BJ (cell line): ENCODE data around the gene HRAS. TPM values are rescaled to one million over a fixed set of nuclear protein-coding genes. Genes with fewer than 3 reads are reported as not detected.

ENCODE experiments used
- CTCF ChIA-PET: fragments of 350-600 bp; formaldehyde crosslinking; extraction: SDS; loops from one replicate; lab custom pipeline; 2021; ENCODE audit warnings: antibody characterized with exemption, inconsistent platforms; lab: Yijun Ruan, JAX
- POLR2A ChIA-PET: fragments of 300-600 bp; sonication (Branson Sonifier 250); formaldehyde crosslinking; extraction: SDS; loops from one replicate; lab custom pipeline; 2021; ENCODE audit warnings: antibody characterized with exemption; lab: Charles Lee
- DNase-seq: peaks from one replicate; pipeline ENCODE4 v3.0.0-alpha.2; 2011; ENCODE audit warnings: low read depth
- H3K27me3 ChIP-seq: 2 replicates; pipeline ENCODE4 v1.6.0; 2011; ENCODE audit warnings: low read length; ENCODE audit not compliant: control insufficient read depth, insufficient read depth
- H3K36me3 ChIP-seq: 2 replicates; pipeline ENCODE4 v1.5.1; 2011; ENCODE audit warnings: low read length; ENCODE audit not compliant: control insufficient read depth, insufficient read depth
- H3K4me3 ChIP-seq: 2 replicates; pipeline ENCODE4 v1.5.1; 2011; ENCODE audit warnings: low read depth, mild to moderate bottlenecking, control low read depth, low read length
- polyA plus RNA-seq: library from polyadenylated mRNA; depleted of rRNA; stranded (reverse); fragments of >200 nt; gene quantifications from 2 replicates; pipeline ENCODE4 v1.2.3, GENCODE V29; 2011
- TF ChIP-seq, protein P1 (sequence below): IDR thresholded peaks from 2 replicates; pipeline ENCODE4 v1.5.1; 2011; ENCODE audit warnings: low read depth, mild to moderate bottlenecking, control low read depth, inconsistent platforms, low read length, moderate library complexity; ENCODE audit not compliant: insufficient read depth

HRAS gene
- polyA plus RNA-seq, 1 experiment: 90.4 TPM

DNA sequence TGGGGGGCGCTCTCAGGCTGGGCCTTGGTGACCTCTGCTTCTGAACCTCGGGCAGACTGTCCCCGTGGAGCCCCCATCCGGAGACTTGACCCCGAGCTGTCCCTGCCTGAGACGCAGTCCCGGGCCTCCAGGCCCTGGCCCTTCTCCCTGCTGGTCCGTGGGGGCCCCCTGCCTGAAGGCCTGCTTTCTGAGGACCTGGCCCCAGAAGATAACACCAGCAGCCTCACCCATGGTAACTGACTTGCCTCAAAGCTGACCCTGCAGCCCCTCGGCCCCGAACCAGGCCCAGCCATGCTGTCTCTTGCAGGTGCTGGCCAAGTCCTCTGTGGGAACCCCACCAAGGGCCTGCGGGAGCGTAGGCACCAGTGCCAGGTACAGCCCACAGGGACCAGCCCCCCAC lies 16.2 kb upstream of the HRAS start:
- POLR2A ChIA-PET: interaction anchor here (0.6 kb wide), 1 partner anchor 9 kb away, joined by 12 read pairs; no protein-coding TSS in a partner anchor

DNA sequence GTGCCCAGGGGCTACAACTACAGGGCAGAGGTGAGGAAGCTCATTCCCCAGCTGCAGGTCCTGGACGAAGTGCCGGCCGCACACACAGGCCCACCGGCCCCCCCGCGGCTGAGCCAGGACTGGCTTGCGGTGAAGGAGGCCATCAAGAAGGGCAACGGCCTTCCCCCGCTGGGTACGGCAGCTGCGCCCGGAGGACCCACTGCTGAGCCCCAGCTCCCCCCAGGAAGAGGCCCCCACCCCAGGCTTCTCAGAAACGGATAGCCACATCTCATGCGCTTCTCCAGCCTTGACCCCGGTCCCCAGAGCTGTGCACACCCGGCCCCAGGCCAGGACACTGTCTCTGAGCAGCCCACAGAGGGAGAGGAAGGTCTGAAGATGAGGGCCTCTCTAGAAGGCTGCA lies 15.8 kb upstream of the HRAS start:
- Histone ChIP-seq H3K27me3 (peaks cover 2% of the 10 kb centered on the region), H3K4me3 (no peak overlapping the region), H3K36me3 (0 out of 2 replicates have a peak, but pooled peaks cover 1% of the 10 kb centered on the region)
- DNase-seq: no peak
- TF ChIP-seq, protein P1, sequence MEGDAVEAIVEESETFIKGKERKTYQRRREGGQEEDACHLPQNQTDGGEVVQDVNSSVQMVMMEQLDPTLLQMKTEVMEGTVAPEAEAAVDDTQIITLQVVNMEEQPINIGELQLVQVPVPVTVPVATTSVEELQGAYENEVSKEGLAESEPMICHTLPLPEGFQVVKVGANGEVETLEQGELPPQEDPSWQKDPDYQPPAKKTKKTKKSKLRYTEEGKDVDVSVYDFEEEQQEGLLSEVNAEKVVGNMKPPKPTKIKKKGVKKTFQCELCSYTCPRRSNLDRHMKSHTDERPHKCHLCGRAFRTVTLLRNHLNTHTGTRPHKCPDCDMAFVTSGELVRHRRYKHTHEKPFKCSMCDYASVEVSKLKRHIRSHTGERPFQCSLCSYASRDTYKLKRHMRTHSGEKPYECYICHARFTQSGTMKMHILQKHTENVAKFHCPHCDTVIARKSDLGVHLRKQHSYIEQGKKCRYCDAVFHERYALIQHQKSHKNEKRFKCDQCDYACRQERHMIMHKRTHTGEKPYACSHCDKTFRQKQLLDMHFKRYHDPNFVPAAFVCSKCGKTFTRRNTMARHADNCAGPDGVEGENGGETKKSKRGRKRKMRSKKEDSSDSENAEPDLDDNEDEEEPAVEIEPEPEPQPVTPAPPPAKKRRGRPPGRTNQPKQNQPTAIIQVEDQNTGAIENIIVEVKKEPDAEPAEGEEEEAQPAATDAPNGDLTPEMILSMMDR: no peak
- CTCF ChIA-PET: interaction anchor here (0.9 kb wide), 1 partner anchor 13 kb away, joined by 3 read pairs; the partner anchor contains the start of gene LRRC56
- POLR2A ChIA-PET: interaction anchor here (0.6 kb wide), 1 partner anchor 8 kb away, joined by 12 read pairs; no protein-coding TSS in a partner anchor

More for the DNA sequence above, 16.2 kb upstream of the HRAS start:
- Histone ChIP-seq H3K4me3 (no peak overlapping the region), H3K36me3 (0 out of 2 replicates have a peak, but pooled peaks cover 1% of the 10 kb centered on the region), H3K27me3 (peaks cover 5% of the 10 kb centered on the region)
- TF ChIP-seq, protein P1: no peak
- CTCF ChIA-PET: no interaction called here
- DNase-seq: no peak

DNA sequence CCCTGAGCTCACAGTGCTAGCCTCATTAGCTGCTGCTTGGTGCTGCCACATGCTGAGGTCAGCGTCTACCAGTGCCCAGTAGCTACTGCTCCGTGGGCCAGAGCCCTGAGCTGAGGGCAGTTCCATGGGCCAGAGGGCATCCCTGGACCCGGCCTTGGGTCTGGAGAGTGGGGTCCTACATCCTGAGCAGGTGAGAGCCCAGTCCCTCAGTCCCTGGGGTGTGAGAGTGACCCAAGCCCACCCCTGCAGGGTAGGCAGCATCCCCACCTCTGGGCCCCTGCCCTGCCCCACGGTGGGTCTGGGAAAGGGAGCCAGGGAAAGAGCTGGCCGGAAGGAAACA lies 15.3 kb upstream of the HRAS start:
- CTCF ChIA-PET: interaction anchor here (0.9 kb wide), 1 partner anchor 13 kb away, joined by 3 read pairs; the partner anchor contains the start of gene LRRC56
- no peak overlapping the region for H3K4me3 ChIP-seq
- H3K36me3 ChIP-seq: 0 out of 2 replicates have a peak, but pooled peaks cover 1% of the 10 kb centered on the region
- POLR2A ChIA-PET: interaction anchor here (0.6 kb wide), 1 partner anchor 8 kb away, joined by 12 read pairs; no protein-coding TSS in a partner anchor
- H3K27me3 ChIP-seq: peaks cover 2% of the 10 kb centered on the region
- TF ChIP-seq, protein P1: no peak
- DNase-seq: no peak

GRCh38 chr11:550021-550745 lies 14.8 kb upstream of the HRAS start:
- TF ChIP-seq, protein P1: no peak
- DNase-seq: no peak
- Histone ChIP-seq H3K4me3 (no peak overlapping the region), H3K36me3 (0 out of 2 replicates have a peak, but pooled peaks cover 1% of the 10 kb centered on the region), H3K27me3 (peaks cover 1% of the 10 kb centered on the region)
- ChIA-PET CTCF (interaction anchor here (0.9 kb wide), 1 partner anchor 12 kb away, joined by 3 read pairs; the partner anchor contains the start of gene LRRC56), POLR2A (no interaction called here)
